Spinal cord (tissue), 10 donors: ENCODE measurements around the gene CEP250. TPM values are rescaled to one million over a fixed set of nuclear protein-coding genes. Genes with fewer than 3 reads are reported as not detected.

Experiments used
- DNase-seq, 6 donors: peaks; one replicate each; pipeline versions ENCODE4 v3.0.0 to v3.0.0-alpha.2; 2013 to 2015; ENCODE audit warnings: low spot score in 6 of 6, low read depth in 4 of 6
- H3K27ac ChIP-seq: one replicate; pipeline ENCODE4 v1.5.1; 2013; ENCODE audit warnings: low read depth, low read length, control low read depth
- H3K27me3 ChIP-seq: one replicate; pipeline ENCODE4 v1.6.1; 2013; ENCODE audit warnings: low read length; ENCODE audit not compliant: control insufficient read depth, insufficient read depth
- H3K36me3 ChIP-seq: one replicate; pipeline ENCODE4 v1.6.1; 2013; ENCODE audit warnings: low read length; ENCODE audit not compliant: control insufficient read depth, insufficient read depth
- H3K4me1 ChIP-seq: one replicate; pipeline ENCODE4 v1.6.1; 2013; ENCODE audit warnings: low read length; ENCODE audit not compliant: control insufficient read depth, insufficient read depth
- H3K4me3 ChIP-seq: one replicate; pipeline ENCODE4 v1.5.1; 2013; ENCODE audit warnings: low read depth, low read length, control low read depth
- H3K9me3 ChIP-seq: one replicate; pipeline ENCODE4 v1.6.1; 2013; ENCODE audit warnings: low read length; ENCODE audit not compliant: control insufficient read depth, insufficient read depth
- WGBS: methylation state at CpG from one replicate; pipeline ENCODE4 v1.1.5; 2013; ENCODE audit warnings: missing lambda C conversion rate; ENCODE audit not compliant: insufficient coverage; 5-methylcytosine and 5-hydroxymethylcytosine counted together
- polyA plus RNA-seq, 2 donors: library from polyadenylated mRNA; unstranded; fragments of 120-200 nt; gene quantifications; one replicate each; pipeline ENCODE4 v1.2.1, GENCODE V29; 2013; ENCODE audit not compliant: insufficient read length in 2 of 2
- small RNA-seq: library from RNA; depleted of rRNA; stranded (forward); fragments of <200 nt; gene quantifications from one replicate; pipeline ENCODE3, GENCODE V24; 2014; ENCODE audit warnings: low replicate concordance
- total RNA-seq, 2 donors: library from RNA; depleted of rRNA in 1 of 2; stranded (reverse); fragments of 120-200 nt in 1 of 2; fragments of >200 nt in 1 of 2; gene quantifications; one replicate each; pipeline versions ENCODE4 v1.2.3 to v1.2.4, GENCODE V29; 2013 to 2014
- donor health status: healthy.

CEP250 gene
- total and polyA plus RNA-seq, 4 donors, result 24.5 to 55.3 (median 35.9) TPM

- Histone ChIP-seq H3K36me3 (peaks cover 28% of the 10 kb centered on the region), H3K4me1 (peaks cover 3% of the 10 kb centered on the region), H3K4me3 (no peak overlapping the region), H3K27ac (no peak overlapping the region), H3K9me3 (no peaks in the 10 kb centered on the region), H3K27me3 (no peaks in the 10 kb centered on the region)
- 95% methylated on average over 5 of the region's 10 CpGs for WGBS
- DNase-seq, result no peak
Measured at GRCh38 chr20:35562541-35563110, 107.2 kb downstream of the CEP250 start.

- Histone ChIP-seq H3K27me3 (no peaks in the 10 kb centered on the region), H3K27ac (no peak overlapping the region)
Measured at GRCh38 chr20:35563834-35564233, 108.4 kb downstream of the CEP250 start.

GRCh38 chr20:35564905-35565304 lies 109.5 kb downstream of the CEP250 start:
- peaks cover 7% of the 10 kb centered on the region for H3K36me3 ChIP-seq
- H3K27ac ChIP-seq, result no peak overlapping the region
- H3K27me3 ChIP-seq, result no peaks in the 10 kb centered on the region
- H3K9me3 ChIP-seq, result no peaks in the 10 kb centered on the region
- DNase-seq, result no peak
- H3K4me1 ChIP-seq, result peaks cover 3% of the 10 kb centered on the region
- WGBS, result 91% methylated on average over 6 of the region's 7 CpGs
- H3K4me3 ChIP-seq, result no peak overlapping the region

More at GRCh38 chr20:35563834-35564233, 108.4 kb downstream of the CEP250 start:
- Histone ChIP-seq H3K9me3 (no peaks in the 10 kb centered on the region), H3K36me3 (peaks cover 18% of the 10 kb centered on the region), H3K4me3 (no peak overlapping the region), H3K4me1 (peaks cover 3% of the 10 kb centered on the region)
- 89% methylated on average over 9 of the region's 10 CpGs for WGBS
- no peak for DNase-seq

- H3K9me3 ChIP-seq, result peaks cover 2% of the 10 kb centered on the region
- WGBS, result 23% methylated on average over 2 of the region's 2 CpGs
Measured at GRCh38 chr20:35568645-35569044, 113.2 kb downstream of the CEP250 start.

More at GRCh38 chr20:35568645-35569044, 113.2 kb downstream of the CEP250 start:
- no peak for DNase-seq
- Histone ChIP-seq H3K4me1 (no peaks in the 10 kb centered on the region), H3K27ac (no peak overlapping the region), H3K36me3 (no peaks in the 10 kb centered on the region), H3K27me3 (no peaks in the 10 kb centered on the region), H3K4me3 (no peak overlapping the region)

Small RNAs within 50 kb of the gene (small RNA-seq; reads per million reads assigned to genes)
- not detected for gene MIR1289-1

Other genes with a start within 250 kb of the CEP250 start
- gene MMP24, start 228.9 kb upstream of the CEP250 start, total RNA-seq, result 10 to 100 TPM; 15.3 to 24.2 TPM
- gene MMP24, start 228.9 kb upstream of the CEP250 start, polyA plus RNA-seq, result 10 to 100 TPM; 46.6 to 51.0 TPM
- 10 to 100 TPM; 10.1 to 19.1 TPM for gene MMP24OS, start 177.5 kb upstream of the CEP250 start, total RNA-seq
- 10 to 100 TPM; 66.5 to 70.6 TPM for gene MMP24OS, start 177.5 kb upstream of the CEP250 start, polyA plus RNA-seq
- 100 to 1,000 TPM in 1 of 2 donors, 10 to 100 TPM in 1; 56.2 to 104 TPM for gene EIF6, start 170.8 kb upstream of the CEP250 start, total RNA-seq
- gene EIF6, start 170.8 kb upstream of the CEP250 start, polyA plus RNA-seq, result 100 to 1,000 TPM in 1 of 2 donors, 10 to 100 TPM in 1; 99.8 to 106 TPM
- gene FAM83C, start 163.2 kb upstream of the CEP250 start, total RNA-seq, result not detected
- under 1 TPM in 1 of 2 donors, not detected in 1; 0.05 TPM for gene FAM83C, start 163.2 kb upstream of the CEP250 start, polyA plus RNA-seq
- gene UQCC1, start 43.6 kb upstream of the CEP250 start, total RNA-seq, result 10 to 100 TPM; 41.8 to 54.1 TPM
- 10 to 100 TPM; 51.0 to 62.8 TPM for gene UQCC1, start 43.6 kb upstream of the CEP250 start, polyA plus RNA-seq
- 1 to 10 TPM in 1 of 2 donors, under 1 TPM in 1; 0.50 to 2.0 TPM for gene GDF5, start 17.4 kb upstream of the CEP250 start, total RNA-seq
- under 1 TPM; 0.75 to 0.89 TPM for gene GDF5, start 17.4 kb upstream of the CEP250 start, polyA plus RNA-seq
- gene C20orf173, start 74.1 kb downstream of the CEP250 start, total RNA-seq, result not detected
- not detected for gene C20orf173, start 74.1 kb downstream of the CEP250 start, polyA plus RNA-seq
- 100 to 1,000 TPM; 197 to 336 TPM for gene ERGIC3, start 86.5 kb downstream of the CEP250 start, total RNA-seq
- gene ERGIC3, start 86.5 kb downstream of the CEP250 start, polyA plus RNA-seq, result 100 to 1,000 TPM; 256 to 296 TPM
- gene SPAG4, start 160.2 kb downstream of the CEP250 start, total RNA-seq, result 10 to 100 TPM in 1 of 2 donors, 1 to 10 TPM in 1; 1.8 to 15.2 TPM
- 1 to 10 TPM; 4.2 to 7.7 TPM for gene SPAG4, start 160.2 kb downstream of the CEP250 start, polyA plus RNA-seq
- gene CPNE1, start 209.3 kb downstream of the CEP250 start, total RNA-seq, result 10 to 100 TPM; 58.8 to 65.1 TPM
- 100 to 1,000 TPM; 114 to 192 TPM for gene CPNE1, start 209.3 kb downstream of the CEP250 start, polyA plus RNA-seq
- 10 to 100 TPM; 66.8 to 73.9 TPM for gene RBM12, start 209.3 kb downstream of the CEP250 start, total RNA-seq
- gene RBM12, start 209.3 kb downstream of the CEP250 start, polyA plus RNA-seq, result 10 to 100 TPM; 50.2 to 65.4 TPM
- 10 to 100 TPM; 26.2 to 38.1 TPM for gene NFS1, start 243.8 kb downstream of the CEP250 start, total RNA-seq
- 10 to 100 TPM; 27.8 to 31.7 TPM for gene NFS1, start 243.8 kb downstream of the CEP250 start, polyA plus RNA-seq
- 100 to 1,000 TPM in 1 of 2 donors, 10 to 100 TPM in 1; 71.4 to 209 TPM for gene ROMO1, start 243.8 kb downstream of the CEP250 start, total RNA-seq
- gene ROMO1, start 243.8 kb downstream of the CEP250 start, polyA plus RNA-seq, result 100 to 1,000 TPM in 1 of 2 donors, 10 to 100 TPM in 1; 95.3 to 109 TPM